ENCODE results near the gene CDKN1A. TPM values are rescaled to one million over a fixed set of nuclear protein-coding genes. Genes with fewer than 3 reads are reported as not detected.
A peak's percentile ranks its signal among the peaks of the same experiment; 100 is the strongest.

CDKN1A gene
- total and polyA plus RNA-seq, 9 of the 15 experiments (the other 6 are each of a cell fraction or from before 2014, with no cell fraction given), result 0.25 to 8.1 (median 5.1) TPM

GRCh38 chr6:36669002-36669401 lies 9.5 kb upstream of the CDKN1A start:
- H3K36me3 ChIP-seq (ENCODE audit: control insufficient read depth, insufficient read depth, low read length), result no peaks in the 10 kb centered on the region
- no peak for TF ChIP-seq STAG1 (CRISPR knock-in tag; IDR thresholded peaks at IDR 0.05; ENCODE audit: borderline replicate concordance)
- TF ChIP-seq ZBTB11 (CRISPR knock-in tag; IDR thresholded peaks at IDR 0.05), result no peak
- TF ChIP-seq C11orf30 (IDR thresholded peaks at IDR 0.05; ENCODE audit: low read depth), result no peak
- TF ChIP-seq GTF2E2 (tag; IDR thresholded peaks at IDR 0.05), result no peak
- no peak for TF ChIP-seq TAF9B (IDR thresholded peaks at IDR 0.05; ENCODE audit: partially characterized antibody)
- TF ChIP-seq ZNF324 (CRISPR knock-in tag; IDR thresholded peaks at IDR 0.05), result no peak
- TF ChIP-seq, protein P1, sequence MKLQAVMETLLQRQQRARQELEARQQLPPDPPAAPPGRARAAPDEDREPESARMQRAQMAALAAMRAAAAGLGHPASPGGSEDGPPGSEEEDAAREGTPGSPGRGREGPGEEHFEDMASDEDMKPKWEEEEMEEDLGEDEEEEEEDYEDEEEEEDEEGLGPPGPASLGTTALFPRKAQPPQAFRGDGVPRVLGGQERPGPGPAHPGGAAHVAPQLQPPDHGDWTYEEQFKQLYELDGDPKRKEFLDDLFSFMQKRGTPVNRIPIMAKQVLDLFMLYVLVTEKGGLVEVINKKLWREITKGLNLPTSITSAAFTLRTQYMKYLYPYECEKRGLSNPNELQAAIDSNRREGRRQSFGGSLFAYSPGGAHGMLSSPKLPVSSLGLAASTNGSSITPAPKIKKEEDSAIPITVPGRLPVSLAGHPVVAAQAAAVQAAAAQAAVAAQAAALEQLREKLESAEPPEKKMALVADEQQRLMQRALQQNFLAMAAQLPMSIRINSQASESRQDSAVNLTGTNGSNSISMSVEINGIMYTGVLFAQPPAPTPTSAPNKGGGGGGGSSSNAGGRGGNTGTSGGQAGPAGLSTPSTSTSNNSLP (IDR thresholded peaks at IDR 0.05; ENCODE audit: borderline replicate concordance, low read depth, low read length), result no peak
- POLR2A ChIA-PET, result interaction anchor here (0.6 to 2.0 kb wide), 5 partner anchors 9 to 143 kb away, joined by 3 to 5 read pairs (median 3); partner anchors contain the start of gene CDKN1A
- intact Hi-C loops (cut with micrococcal nuclease) (no loop called here), in situ Hi-C loops (cut with MboI) (no loop called here)
- ATAC-seq (no peak), FAIRE-seq (no peak), DNase-seq (ENCODE audit: extremely low read depth in 1 of 4, low spot score in 3 of 4) (no peak)
- H4K20me1 ChIP-seq (replicated peaks; ENCODE audit: control insufficient read depth, insufficient read depth, low read length), result no peaks in the 10 kb centered on the region
- no TSS peak for BruUV-seq (replicated peaks)
- H3K4me1 ChIP-seq (replicated peaks in 1 of 2; ENCODE audit: control insufficient read depth in 2 of 2, insufficient read depth in 2 of 2, low read length in 2 of 2), result peaks cover 4 to 12% of the 10 kb centered on the region in 2 experiments; a peak in 4 of 5 replicates
- H3K27ac ChIP-seq (ENCODE audit: extremely low read depth, low read depth, low read length), result no peak overlapping the region
- 18% methylated on average over 6 of the region's 6 CpGs for WGBS (ENCODE audit: insufficient coverage, low coverage, missing lambda C conversion rate)
- H3K9ac ChIP-seq (ENCODE audit: insufficient read depth in 1 of 2, low read depth in 2 of 2, low read length in 2 of 2), result peak overlapping the region in 1 of 2 experiments; percentile 46; a peak in 1 of 4 replicates
- H3K79me2 ChIP-seq (ENCODE audit: control insufficient read depth, insufficient read depth, low read length), result no peaks in the 10 kb centered on the region
- no peaks in the 10 kb centered on the region for H3K9me1 ChIP-seq (ENCODE audit: control insufficient read depth, insufficient read depth, low read length)
- no peaks in the 10 kb centered on the region for H3K9me3 ChIP-seq (replicated peaks; ENCODE audit: control insufficient read depth, insufficient read depth, low read depth, low read length)
- no peak overlapping the region for H3K4me3 ChIP-seq
- H2AFZ ChIP-seq (ENCODE audit: low read depth, low read length), result no peak overlapping the region
- peaks cover 13 to 32% of the 10 kb centered on the region in 2 experiments for H3K27me3 ChIP-seq (ENCODE audit: control insufficient read depth in 2 of 2, insufficient read depth in 2 of 2, low read length in 2 of 2)
- CTCF ChIA-PET (ENCODE audit: low intra/inter-chr PET ratio), result no interaction called here
- H3K4me2 ChIP-seq (ENCODE audit: insufficient read depth, low read length), result no peak overlapping the region

Data from K562 (cell line).